B cell (primary cell): ENCODE measurements around the gene EPHB6. TPM values are rescaled to one million over a fixed set of nuclear protein-coding genes. Genes with fewer than 3 reads are reported as not detected.

Source experiments
- ATAC-seq: fragments of 200-7000 bp; cut with Tn5 transposase; one replicate; pipeline ENCODE4 v1.10.0; 2021; ENCODE audit warnings: low read depth, mild to moderate bottlenecking, moderate number of reproducible peaks, moderate library complexity
- CTCF ChIA-PET: fragments of 350-600 bp; sonication (Branson Sonifier 250); formaldehyde crosslinking; loops from one replicate; lab custom pipeline; 2021; ENCODE audit warnings: antibody characterized with exemption, inconsistent platforms; lab: Charles Lee
- POLR2A ChIA-PET: fragments of 350-600 bp; sonication (Branson Sonifier 250); formaldehyde crosslinking; loops from one replicate; lab custom pipeline; 2021; ENCODE audit warnings: antibody characterized with exemption; lab: Charles Lee
- DNase-seq: peaks from one replicate; pipeline ENCODE4 v3.0.0; 2013
- H2AFZ ChIP-seq: 2 replicates; pipeline ENCODE4 v1.6.1; 2012; ENCODE audit warnings: mild to moderate bottlenecking, low read depth, low read length; ENCODE audit not compliant: insufficient read depth, poor library complexity, severe bottlenecking
- H3K27ac ChIP-seq, 2 donors: 1 replicate in 1 of 2; 2 replicates in 1 of 2; pipeline ENCODE4 v1.5.1; 2012 to 2013; ENCODE audit warnings: low read length in 2 of 2, mild to moderate bottlenecking in 2 of 2, moderate library complexity in 1 of 2
- H3K27me3 ChIP-seq, 4 experiments: fragments of 200-600 bp in 1 of 4; sonication (generic) in 1 of 4; replicated peaks in 1 of 4; 1 replicate in 2 of 4; 2 replicates in 2 of 4; pipeline versions ENCODE4 v1.6.1 to v1.7.0; 2013 to 2016; ENCODE audit warnings: low read length in 3 of 4, mild to moderate bottlenecking in 2 of 4, mixed read lengths in 1 of 4, moderate library complexity in 1 of 4; ENCODE audit not compliant: insufficient read depth in 4 of 4, control insufficient read depth in 3 of 4; ENCODE audit errors: control extremely low read depth in 1 of 4
- H3K36me3 ChIP-seq, 2 experiments: replicated peaks in 1 of 2; 1 replicate in 1 of 2; 2 replicates in 1 of 2; pipeline versions ENCODE4 v1.6.1 to v1.7.1; 2013; ENCODE audit warnings: low read length in 1 of 2; ENCODE audit not compliant: insufficient read depth in 2 of 2, control insufficient read depth in 1 of 2; ENCODE audit errors: control extremely low read depth in 1 of 2, extremely low read depth in 1 of 2
- H3K4me1 ChIP-seq, 2 donors: fragments of 200-600 bp in 1 of 2; sonication (generic) in 1 of 2; 1 replicate in 1 of 2; 2 replicates in 1 of 2; pipeline versions ENCODE4 v1.5.1 to v1.6.1; 2013 to 2017; ENCODE audit warnings: low read length in 2 of 2; ENCODE audit not compliant: control insufficient read depth in 2 of 2, insufficient read depth in 2 of 2
- H3K4me2 ChIP-seq: replicated peaks from 2 replicates; pipeline ENCODE3; 2012; ENCODE audit warnings: mild to moderate bottlenecking, low read depth, low read length; ENCODE audit not compliant: poor library complexity, severe bottlenecking
- H3K4me3 ChIP-seq, 5 experiments: fragments of 200-600 bp in 1 of 5; sonication (generic) in 1 of 5; 1 replicate in 3 of 5; 2 replicates in 2 of 5; pipeline versions ENCODE4 v1.5.1 to v1.7.0; 2011 to 2016; ENCODE audit warnings: low read length in 4 of 5, mild to moderate bottlenecking in 4 of 5, low read depth in 2 of 5, control low read depth in 1 of 5, moderate library complexity in 1 of 5; ENCODE audit not compliant: insufficient read depth in 1 of 5; ENCODE audit errors: control extremely low read depth in 1 of 5, extremely low read depth in 1 of 5
- H3K79me2 ChIP-seq: fragments of 200-600 bp; sonication (generic); one replicate; pipeline ENCODE4 v1.6.0; 2016; ENCODE audit warnings: low read length; ENCODE audit not compliant: control insufficient read depth, insufficient read depth
- H3K9ac ChIP-seq: fragments of 200-600 bp; sonication (generic); 2 replicates; pipeline ENCODE4 v1.6.1; 2017; ENCODE audit warnings: mild to moderate bottlenecking, low read length, moderate library complexity
- H3K9me3 ChIP-seq, 3 donors: one replicate each; pipeline versions ENCODE4 v1.6.1 to v1.7.1; 2013; ENCODE audit warnings: low read length in 2 of 3; ENCODE audit not compliant: control insufficient read depth in 2 of 3, insufficient read depth in 1 of 3; ENCODE audit errors: control extremely low read depth in 1 of 3
- H4K20me1 ChIP-seq: 2 replicates; pipeline ENCODE4 v1.6.0; 2012; ENCODE audit warnings: mild to moderate bottlenecking, low read length; ENCODE audit not compliant: insufficient read depth, control insufficient read depth, poor library complexity, severe bottlenecking
- H3K27ac Mint-ChIP-seq: one replicate; pipeline ENCODE4 v1.8.0; 2021; ENCODE audit warnings: mixed read lengths
- H3K27me3 Mint-ChIP-seq: one replicate; pipeline ENCODE4 v1.8.0; 2021; ENCODE audit warnings: mixed read lengths
- H3K4me1 Mint-ChIP-seq: one replicate; pipeline ENCODE4 v1.8.0; 2021; ENCODE audit warnings: mixed read lengths
- H3K4me3 Mint-ChIP-seq: one replicate; pipeline ENCODE4 v1.8.0; 2021; ENCODE audit warnings: mixed read lengths
- H3K9me3 Mint-ChIP-seq: one replicate; pipeline ENCODE4 v1.8.0; 2022; ENCODE audit warnings: mixed read lengths; ENCODE audit not compliant: insufficient read depth
- EZH2 ChIP-seq: IDR thresholded peaks from 2 replicates; pipeline ENCODE4 v1.6.1; 2012; ENCODE audit warnings: borderline replicate concordance, low read depth, mild to moderate bottlenecking, moderate library complexity, low read length; ENCODE audit not compliant: insufficient read depth, poor library complexity, severe bottlenecking
- WGBS: methylation state at CpG from one replicate; pipeline ENCODE4 v1.1.5; 2013; ENCODE audit warnings: missing lambda C conversion rate; ENCODE audit not compliant: insufficient coverage; 5-methylcytosine and 5-hydroxymethylcytosine counted together
- intact Hi-C: fragments of 100-400 bp; cut with micrococcal nuclease; formaldehyde crosslinking; loops from one replicate; pipeline ENCODE4 v1.10.0; 2022
- polyA plus RNA-seq: library from polyadenylated mRNA; depleted of rRNA; stranded (reverse); fragments of >200 nt; gene quantifications from 2 replicates; pipeline ENCODE4 v1.2.3, GENCODE V29; 2012
- total RNA-seq, 2 donors: library from RNA; stranded (reverse); fragments of 120-200 nt in 1 of 2; gene quantifications; 1 replicate in 1 of 2; 2 replicates in 1 of 2; pipeline versions ENCODE4 v1.2.3 to v1.2.4, GENCODE V29; 2013 to 2022
- TF ChIP-seq, protein P1 (sequence below): fragments of 200-600 bp; IDR thresholded peaks from one replicate; pipeline ENCODE4 v1.8.0; 2022; ENCODE audit warnings: antibody characterized with exemption, mild to moderate bottlenecking

Gene EPHB6
- total and polyA plus RNA-seq, 2 donors (not counting 1 experiment from before 2014, with no cell fraction given) = 65.3 to 69.6 TPM

DNA sequence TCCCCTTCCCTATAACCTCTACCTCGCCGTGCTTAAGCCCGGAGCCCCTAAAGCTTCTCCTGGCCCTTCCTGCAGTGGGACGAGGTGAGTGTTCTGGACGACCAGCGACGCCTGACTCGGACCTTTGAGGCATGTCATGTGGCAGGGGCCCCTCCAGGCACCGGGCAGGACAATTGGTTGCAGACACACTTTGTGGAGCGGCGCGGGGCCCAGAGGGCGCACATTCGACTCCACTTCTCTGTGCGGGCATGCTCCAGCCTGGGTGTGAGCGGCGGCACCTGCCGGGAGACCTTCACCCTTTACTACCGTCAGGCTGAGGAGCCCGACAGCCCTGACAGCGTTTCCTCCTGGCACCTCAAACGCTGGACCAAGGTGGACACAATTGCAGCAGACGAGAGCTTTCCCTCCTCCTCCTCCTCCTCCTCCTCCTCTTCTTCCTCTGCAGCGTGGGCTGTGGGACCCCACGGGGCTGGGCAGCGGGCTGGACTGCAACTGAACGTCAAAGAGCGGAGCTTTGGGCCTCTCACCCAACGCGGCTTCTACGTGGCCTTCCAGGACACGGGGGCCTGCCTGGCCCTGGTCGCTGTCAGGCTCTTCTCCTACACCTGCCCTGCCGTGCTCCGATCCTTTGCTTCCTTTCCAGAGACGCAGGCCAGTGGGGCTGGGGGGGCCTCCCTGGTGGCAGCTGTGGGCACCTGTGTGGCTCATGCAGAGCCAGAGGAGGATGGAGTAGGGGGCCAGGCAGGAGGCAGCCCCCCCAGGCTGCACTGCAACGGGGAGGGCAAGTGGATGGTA is 9.2 kb downstream of the EPHB6 start:
- no peak overlapping the region for H3K9ac ChIP-seq
- no peak overlapping the region for H2AFZ ChIP-seq
- intact Hi-C loops = no loop called here
- H3K4me1 Mint-ChIP-seq = peaks cover 3% of the 10 kb centered on the region
- no peaks in the 10 kb centered on the region for H3K27me3 ChIP-seq
- DNase-seq = no peak
- H3K4me3 ChIP-seq = no peak overlapping the region
- CTCF ChIA-PET = interaction anchor here (0.7 to 3.8 kb wide), 6 partner anchors 9 to 260 kb away, joined by 3 to 28 read pairs (median 3); partner anchors contain the start of gene EPHB6
- H3K4me2 ChIP-seq = no peak overlapping the region
- peaks cover 3 to 47% of the 10 kb centered on the region in 2 experiments for H3K36me3 ChIP-seq
- H3K27ac Mint-ChIP-seq = no peak overlapping the region
- no peaks in the 10 kb centered on the region for H3K9me3 Mint-ChIP-seq
- TF ChIP-seq EZH2 = no peak
- TF ChIP-seq, protein P1, sequence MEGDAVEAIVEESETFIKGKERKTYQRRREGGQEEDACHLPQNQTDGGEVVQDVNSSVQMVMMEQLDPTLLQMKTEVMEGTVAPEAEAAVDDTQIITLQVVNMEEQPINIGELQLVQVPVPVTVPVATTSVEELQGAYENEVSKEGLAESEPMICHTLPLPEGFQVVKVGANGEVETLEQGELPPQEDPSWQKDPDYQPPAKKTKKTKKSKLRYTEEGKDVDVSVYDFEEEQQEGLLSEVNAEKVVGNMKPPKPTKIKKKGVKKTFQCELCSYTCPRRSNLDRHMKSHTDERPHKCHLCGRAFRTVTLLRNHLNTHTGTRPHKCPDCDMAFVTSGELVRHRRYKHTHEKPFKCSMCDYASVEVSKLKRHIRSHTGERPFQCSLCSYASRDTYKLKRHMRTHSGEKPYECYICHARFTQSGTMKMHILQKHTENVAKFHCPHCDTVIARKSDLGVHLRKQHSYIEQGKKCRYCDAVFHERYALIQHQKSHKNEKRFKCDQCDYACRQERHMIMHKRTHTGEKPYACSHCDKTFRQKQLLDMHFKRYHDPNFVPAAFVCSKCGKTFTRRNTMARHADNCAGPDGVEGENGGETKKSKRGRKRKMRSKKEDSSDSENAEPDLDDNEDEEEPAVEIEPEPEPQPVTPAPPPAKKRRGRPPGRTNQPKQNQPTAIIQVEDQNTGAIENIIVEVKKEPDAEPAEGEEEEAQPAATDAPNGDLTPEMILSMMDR = no peak
- no peaks in the 10 kb centered on the region for H3K27me3 Mint-ChIP-seq
- ATAC-seq = no peak
- H3K4me1 ChIP-seq = no peaks in the 10 kb centered on the region
- H3K9me3 ChIP-seq = no peaks in the 10 kb centered on the region
- POLR2A ChIA-PET = interaction anchor here (0.5 kb wide), 1 partner anchor 227 kb away, joined by 5 read pairs; no protein-coding TSS in a partner anchor
- H3K27ac ChIP-seq = no peak overlapping the region
- no peak overlapping the region for H3K4me3 Mint-ChIP-seq
- no peaks in the 10 kb centered on the region for H3K79me2 ChIP-seq
- H4K20me1 ChIP-seq = no peaks in the 10 kb centered on the region
- 92% methylated on average over 36 of the region's 37 CpGs for WGBS
